Endothelial cell of umbilical vein (primary cell): ENCODE data around the gene TRIP11. TPM values are rescaled to one million over a fixed set of nuclear protein-coding genes. Genes with fewer than 3 reads are reported as not detected.

Experiments used
- BruUV-seq: library from RNA; stranded (reverse); fragments of 400-500 nt; replicated peaks from 2 replicates; lab custom pipeline; 2021; lab: Mats Ljungman, UMichigan
- CTCF ChIA-PET: fragments of 300-600, 350-600 bp; sonication (Branson Sonifier 250); formaldehyde crosslinking; loops from one replicate; lab custom pipeline; 2021; ENCODE audit warnings: antibody characterized with exemption, inconsistent platforms; lab: Charles Lee
- POLR2A ChIA-PET: fragments of 300-600, 350-600 bp; sonication (Branson Sonifier 250); formaldehyde crosslinking; loops from one replicate; lab custom pipeline; 2021; ENCODE audit warnings: antibody characterized with exemption, inconsistent platforms; lab: Charles Lee
- DNase-seq: peaks from one replicate; pipeline ENCODE4 v3.0.0-alpha.2; 2011; ENCODE audit warnings: low read depth, low spot score
- FAIRE-seq: peaks from 2 replicates; lab custom pipeline; 2011; peaks lifted over from hg19 to GRCh38; lab: Jason Lieb, UNC
- H2AFZ ChIP-seq: 2 replicates; pipeline ENCODE4 v1.6.0; 2012; ENCODE audit warnings: low read depth, low read length, control low read depth, inconsistent platforms
- H3K27ac ChIP-seq: 2 replicates; pipeline ENCODE4 v1.5.1; 2011; ENCODE audit warnings: low read depth, mild to moderate bottlenecking, control low read depth, low read length, moderate library complexity; ENCODE audit not compliant: insufficient read depth
- H3K27me3 ChIP-seq, 2 experiments: 2 replicates each; pipeline versions ENCODE4 v1.6.0 to v1.6.1; 2011; ENCODE audit warnings: low read length in 2 of 2, mixed read lengths in 1 of 2; ENCODE audit not compliant: control insufficient read depth in 2 of 2, insufficient read depth in 2 of 2
- H3K36me3 ChIP-seq, 2 experiments: 2 replicates in 1 of 2; 3 replicates in 1 of 2; pipeline ENCODE4 v1.5.1; 2011; ENCODE audit warnings: low read length in 2 of 2, mild to moderate bottlenecking in 1 of 2, moderate library complexity in 1 of 2; ENCODE audit not compliant: control insufficient read depth in 2 of 2, insufficient read depth in 2 of 2; ENCODE audit errors: extremely low read depth in 1 of 2
- H3K4me1 ChIP-seq: 3 replicates; pipeline ENCODE4 v1.5.1; 2011; ENCODE audit warnings: mild to moderate bottlenecking, low read length; ENCODE audit not compliant: control insufficient read depth, insufficient read depth; ENCODE audit errors: extremely low read depth
- H3K4me2 ChIP-seq: 2 replicates; pipeline ENCODE4 v1.6.1; 2011; ENCODE audit warnings: low read length, control low read depth, mixed read lengths; ENCODE audit not compliant: insufficient read depth
- H3K4me3 ChIP-seq, 3 experiments: fragments of 200-600 bp in 1 of 3; sonication (generic), shearing (Covaris generic) in 1 of 3; replicated peaks in 1 of 3; 2 replicates each; pipeline ENCODE4 v1.5.1; 2011 to 2016; ENCODE audit warnings: control low read depth in 3 of 3, low read length in 3 of 3, mild to moderate bottlenecking in 2 of 3, inconsistent platforms in 1 of 3, low read depth in 1 of 3, moderate library complexity in 1 of 3; ENCODE audit not compliant: insufficient read depth in 1 of 3
- H3K79me2 ChIP-seq: 2 replicates; pipeline ENCODE4 v1.6.0; 2012; ENCODE audit warnings: low read length, inconsistent platforms; ENCODE audit not compliant: control insufficient read depth, insufficient read depth
- H3K9ac ChIP-seq: replicated peaks from 2 replicates; pipeline ENCODE3; 2011; ENCODE audit warnings: low read length, control low read depth; ENCODE audit not compliant: insufficient read depth; ENCODE audit errors: extremely low read depth
- H3K9me1 ChIP-seq: replicated peaks from 3 replicates; pipeline ENCODE4 v1.6.0; 2011; ENCODE audit warnings: mild to moderate bottlenecking, low read length; ENCODE audit not compliant: control insufficient read depth, insufficient read depth; ENCODE audit errors: extremely low read depth
- H3K9me3 ChIP-seq: replicated peaks from 2 replicates; pipeline ENCODE4 v1.5.1; 2012; ENCODE audit warnings: low read length, inconsistent platforms; ENCODE audit not compliant: control insufficient read depth, insufficient read depth
- H4K20me1 ChIP-seq: replicated peaks from 2 replicates; pipeline ENCODE3; 2011; ENCODE audit warnings: mild to moderate bottlenecking, low read length; ENCODE audit not compliant: control insufficient read depth, insufficient read depth; ENCODE audit errors: extremely low read depth
- CTCF ChIP-seq, 2 donors: IDR thresholded peaks; 1 replicate in 1 of 2; 2 replicates in 1 of 2; pipeline ENCODE4 v1.5.1; 2011; ENCODE audit warnings: low read length in 2 of 2, mild to moderate bottlenecking in 2 of 2, moderate library complexity in 2 of 2, control low read depth in 1 of 2, inconsistent platforms in 1 of 2, low read depth in 1 of 2; ENCODE audit not compliant: insufficient read depth in 1 of 2; ENCODE audit errors: extremely low read depth in 1 of 2
- FOS ChIP-seq: IDR thresholded peaks from 2 replicates; pipeline ENCODE4 v1.6.1; 2011; ENCODE audit warnings: mild to moderate bottlenecking, low read length, moderate library complexity, borderline replicate concordance; ENCODE audit not compliant: insufficient read depth
- GATA2 ChIP-seq: IDR thresholded peaks from 2 replicates; pipeline ENCODE4 v1.7.0; 2011; ENCODE audit warnings: low read depth, mild to moderate bottlenecking, moderate library complexity, mixed read lengths, low read length; ENCODE audit not compliant: insufficient read length, insufficient read depth
- JUN ChIP-seq: IDR thresholded peaks from 2 replicates; pipeline ENCODE4 v1.6.1; 2011; ENCODE audit warnings: borderline replicate concordance, low read depth; ENCODE audit not compliant: insufficient read length, insufficient read depth
- MYC ChIP-seq: IDR thresholded peaks from one replicate; pipeline ENCODE4 v1.6.1; 2011; ENCODE audit warnings: mild to moderate bottlenecking, low read depth, low read length
- dilution Hi-C: fragments of 300-500 bp; cut with MboI; formaldehyde crosslinking; loops from one replicate; pipeline ENCODE4 v1.15.0; 2019; ENCODE audit warnings: low sequenced_read_pairs; ENCODE audit not compliant: extremely low pct_ligation_motif_present
- intact Hi-C: fragments of 100-400 bp; cut with micrococcal nuclease; formaldehyde crosslinking; loops from one replicate; pipeline ENCODE4 v1.10.0; 2022
- polyA plus RNA-seq, 4 experiments: library from polyadenylated mRNA; depleted of rRNA in 3 of 4; stranded (reverse) in 3 of 4; unstranded in 1 of 4; fragments of >200 nt; gene quantifications; 2 replicates each; pipeline versions ENCODE4 v1.2.1 to v1.2.3, GENCODE V29; 2011 to 2012; ENCODE audit warnings: missing spikeins in 1 of 4
- total RNA-seq: library from RNA; stranded (reverse); gene quantifications from 2 replicates; pipeline ENCODE4 v1.2.3, GENCODE V29; 2021
- TF ChIP-seq, protein P1 (sequence below): IDR thresholded peaks from 2 replicates; pipeline ENCODE4 v1.6.1; 2011; ENCODE audit not compliant: insufficient read depth, insufficient read length

TRIP11 gene
- total and polyA plus RNA-seq, 2 donors (not counting 3 experiments of a cell fraction or from before 2014, with no cell fraction given): 7.0 to 58.0 TPM

DNA sequence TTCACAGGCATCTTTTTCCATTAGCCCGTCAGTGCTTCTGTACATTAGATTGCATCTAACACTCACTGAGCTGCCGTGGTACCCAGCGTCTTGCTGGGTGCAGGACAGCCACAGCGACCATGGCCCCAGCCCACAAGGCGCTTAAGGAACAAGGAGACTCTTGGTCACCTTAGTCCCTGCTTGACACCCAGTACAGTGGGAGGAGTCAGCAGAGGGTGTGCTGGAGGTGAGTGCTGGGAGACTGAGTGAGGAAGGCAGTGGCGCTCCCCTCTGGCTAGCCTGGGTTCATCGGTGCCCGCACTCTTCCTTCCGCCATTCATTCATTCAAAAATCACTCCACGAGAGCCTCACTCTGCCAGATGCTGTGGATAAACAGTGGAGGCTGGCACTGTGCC, 114.1 kb downstream of the TRIP11 start:
- no peak overlapping the region for H3K4me3 ChIP-seq
- no peak for DNase-seq
- no peak overlapping the region for H3K4me2 ChIP-seq
- H3K9me1 ChIP-seq: no peaks in the 10 kb centered on the region
- no peak for TF ChIP-seq CTCF (IDR thresholded peaks at IDR 0.05; ENCODE audit: extremely low read depth in 1 of 2, insufficient read depth in 1 of 2, low read depth in 1 of 2, low read length in 2 of 2)
- no peak for TF ChIP-seq MYC
- TF ChIP-seq, protein P1, sequence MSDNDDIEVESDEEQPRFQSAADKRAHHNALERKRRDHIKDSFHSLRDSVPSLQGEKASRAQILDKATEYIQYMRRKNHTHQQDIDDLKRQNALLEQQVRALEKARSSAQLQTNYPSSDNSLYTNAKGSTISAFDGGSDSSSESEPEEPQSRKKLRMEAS: no peak
- no peak for TF ChIP-seq FOS
- TF ChIP-seq JUN: no peak
- TF ChIP-seq GATA2: no peak
- dilution Hi-C loops (no loop called here), intact Hi-C loops (no loop called here)
- no peak overlapping the region for H3K9ac ChIP-seq
- H3K9me3 ChIP-seq: no peaks in the 10 kb centered on the region
- BruUV-seq: no TSS peak
- H2AFZ ChIP-seq: no peak overlapping the region
- no peak overlapping the region for H3K27ac ChIP-seq
- FAIRE-seq: no peak
- H3K79me2 ChIP-seq: no peaks in the 10 kb centered on the region
- ChIA-PET POLR2A (no interaction called here), CTCF (interaction anchor here (2.8 kb wide), 1 partner anchor 71 kb away, joined by 9 read pairs; no protein-coding TSS in a partner anchor)
- H3K4me1 ChIP-seq: no peaks in the 10 kb centered on the region
- no peaks in the 10 kb centered on the region for H4K20me1 ChIP-seq
- no peaks in the 10 kb centered on the region for H3K36me3 ChIP-seq
- H3K27me3 ChIP-seq: no peaks in the 10 kb centered on the region
